Right atrium auricular region (tissue), 2 donors: ENCODE measurements around the gene MMP28. TPM values are rescaled to one million over a fixed set of nuclear protein-coding genes. Genes with fewer than 3 reads are reported as not detected.

Experiments used
- DNase-seq: peaks from one replicate; pipeline ENCODE4 v3.0.0-alpha.2; 2019; ENCODE audit warnings: low spot score
- H3K27ac ChIP-seq, 2 donors: fragments of 200-600 bp; sonication (generic); 1 replicate in 1 of 2; 2 replicates in 1 of 2; pipeline ENCODE4 v1.5.1; 2016 to 2019
- H3K27me3 ChIP-seq, 2 donors: fragments of 200-600 bp; sonication (generic); one replicate each; pipeline versions ENCODE4 v1.5.1 to v1.6.0; 2017 to 2019
- H3K36me3 ChIP-seq: fragments of 200-600 bp; sonication (generic); one replicate; pipeline ENCODE4 v1.5.1; 2016
- H3K4me1 ChIP-seq, 2 donors: fragments of 200-600 bp; sonication (generic); one replicate each; pipeline versions ENCODE4 v1.5.1 to v1.6.0; 2017 to 2019
- H3K4me3 ChIP-seq, 2 donors: fragments of 200-600 bp; sonication (generic); 1 replicate in 1 of 2; 2 replicates in 1 of 2; pipeline ENCODE4 v1.5.1; 2017 to 2019; ENCODE audit warnings: mild to moderate bottlenecking in 1 of 2, moderate library complexity in 1 of 2
- H3K9me3 ChIP-seq, 2 donors: fragments of 200-600 bp; sonication (generic); one replicate each; pipeline ENCODE4 v1.5.1; 2019
- total RNA-seq, 2 donors: library from RNA; depleted of rRNA; stranded (reverse); fragments of >200 nt; gene quantifications; one replicate each; pipeline ENCODE4 v1.1.0, GENCODE V29; 2016
- TF ChIP-seq, protein P1 (sequence below), 2 donors: fragments of 200-600 bp; sonication (generic); IDR thresholded peaks; one replicate each; pipeline ENCODE4 v1.5.1; 2019; ENCODE audit warnings: antibody characterized with exemption in 2 of 2

The MMP28 gene
- total RNA-seq, 2 donors from 2014 or later, result 10.5 to 14.9 TPM

GRCh38 chr17:35775583-35775982 lies 19.9 kb downstream of the MMP28 start:
- Histone ChIP-seq H3K36me3 (no peaks in the 10 kb centered on the region), H3K4me3 (no peak overlapping the region), H3K4me1 (peaks cover 0 to 36% of the 10 kb centered on the region in 2 donors), H3K9me3 (no peaks in the 10 kb centered on the region), H3K27me3 (no peaks in the 10 kb centered on the region), H3K27ac (no peak overlapping the region)
- TF ChIP-seq, protein P1, sequence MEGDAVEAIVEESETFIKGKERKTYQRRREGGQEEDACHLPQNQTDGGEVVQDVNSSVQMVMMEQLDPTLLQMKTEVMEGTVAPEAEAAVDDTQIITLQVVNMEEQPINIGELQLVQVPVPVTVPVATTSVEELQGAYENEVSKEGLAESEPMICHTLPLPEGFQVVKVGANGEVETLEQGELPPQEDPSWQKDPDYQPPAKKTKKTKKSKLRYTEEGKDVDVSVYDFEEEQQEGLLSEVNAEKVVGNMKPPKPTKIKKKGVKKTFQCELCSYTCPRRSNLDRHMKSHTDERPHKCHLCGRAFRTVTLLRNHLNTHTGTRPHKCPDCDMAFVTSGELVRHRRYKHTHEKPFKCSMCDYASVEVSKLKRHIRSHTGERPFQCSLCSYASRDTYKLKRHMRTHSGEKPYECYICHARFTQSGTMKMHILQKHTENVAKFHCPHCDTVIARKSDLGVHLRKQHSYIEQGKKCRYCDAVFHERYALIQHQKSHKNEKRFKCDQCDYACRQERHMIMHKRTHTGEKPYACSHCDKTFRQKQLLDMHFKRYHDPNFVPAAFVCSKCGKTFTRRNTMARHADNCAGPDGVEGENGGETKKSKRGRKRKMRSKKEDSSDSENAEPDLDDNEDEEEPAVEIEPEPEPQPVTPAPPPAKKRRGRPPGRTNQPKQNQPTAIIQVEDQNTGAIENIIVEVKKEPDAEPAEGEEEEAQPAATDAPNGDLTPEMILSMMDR (IDR thresholded peaks at IDR 0.05), result no peak
- no peak for DNase-seq

GRCh38 chr17:35775039-35775438 lies 20.4 kb downstream of the MMP28 start:
- Histone ChIP-seq H3K9me3 (no peaks in the 10 kb centered on the region), H3K36me3 (no peaks in the 10 kb centered on the region), H3K27ac (peak overlapping the region in 1 of 2 donors; percentile 29), H3K4me3 (no peak overlapping the region), H3K4me1 (peaks cover 0 to 36% of the 10 kb centered on the region in 2 donors), H3K27me3 (no peaks in the 10 kb centered on the region)
- TF ChIP-seq, protein P1 (IDR thresholded peaks at IDR 0.05), result no peak
- DNase-seq, result no peak

GRCh38 chr17:35774499-35774898 lies 20.9 kb downstream of the MMP28 start:
- TF ChIP-seq, protein P1 (IDR thresholded peaks at IDR 0.05), result no peak
- H3K4me1 ChIP-seq, result peaks cover 0 to 36% of the 10 kb centered on the region in 2 donors
- H3K9me3 ChIP-seq, result no peaks in the 10 kb centered on the region
- no peaks in the 10 kb centered on the region for H3K36me3 ChIP-seq
- no peak overlapping the region for H3K4me3 ChIP-seq
- peak overlapping the region; percentile 29 to 36 for H3K27ac ChIP-seq
- DNase-seq, result no peak
- no peaks in the 10 kb centered on the region for H3K27me3 ChIP-seq

GRCh38 chr17:35773679-35774425 lies 21.6 kb downstream of the MMP28 start:
- Histone ChIP-seq H3K4me3 (no peak overlapping the region), H3K9me3 (no peaks in the 10 kb centered on the region), H3K27me3 (no peaks in the 10 kb centered on the region), H3K36me3 (no peaks in the 10 kb centered on the region), H3K4me1 (peaks cover 0 to 36% of the 10 kb centered on the region in 2 donors), H3K27ac (peak overlapping the region; percentile 29 to 36)
- DNase-seq, result no peak
- TF ChIP-seq, protein P1 (IDR thresholded peaks at IDR 0.05), result no peak

DNA sequence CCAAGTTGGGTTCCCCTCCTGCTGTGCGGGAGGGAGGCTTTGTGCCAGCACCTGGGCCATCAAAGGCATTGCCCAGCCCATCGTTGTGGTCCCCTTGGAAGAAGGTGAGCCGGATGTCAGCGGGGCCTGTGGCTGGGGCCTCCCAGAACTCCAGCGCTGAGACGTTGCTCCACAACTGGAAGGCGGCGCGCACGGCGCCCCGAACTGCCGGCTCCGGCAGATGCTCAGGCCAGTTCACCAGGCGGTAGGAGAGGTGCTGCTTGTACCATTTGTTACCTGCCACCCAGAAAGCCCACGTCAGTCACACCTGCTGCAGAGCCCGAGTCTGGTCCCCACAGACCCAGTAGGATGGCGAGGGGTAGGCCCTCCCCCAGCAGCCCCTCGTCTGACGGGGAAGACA lies 22.3 kb downstream of the MMP28 start:
- no peaks in the 10 kb centered on the region for H3K27me3 ChIP-seq
- TF ChIP-seq, protein P1 (IDR thresholded peaks at IDR 0.05), result no peak
- no peak for DNase-seq
- no peaks in the 10 kb centered on the region for H3K9me3 ChIP-seq
- no peaks in the 10 kb centered on the region for H3K36me3 ChIP-seq
- no peak overlapping the region for H3K27ac ChIP-seq
- peaks cover 0 to 36% of the 10 kb centered on the region in 2 donors for H3K4me1 ChIP-seq
- no peak overlapping the region for H3K4me3 ChIP-seq
